HepG2 (cell line): Measurements from ENCODE around the gene THRA. TPM values are rescaled to one million over a fixed set of nuclear protein-coding genes. Genes with fewer than 3 reads are reported as not detected.

Experiments
- ADNP ChIP-seq: sonication (generic); formaldehyde crosslinking; IDR thresholded peaks from 2 replicates; pipeline ENCODE4 v1.4.0; 2020; ENCODE audit warnings: missing genetic modification reagents
- ARID5B ChIP-seq: IDR thresholded peaks from 2 replicates; pipeline ENCODE4 v1.4.0; 2020; ENCODE audit warnings: mild to moderate bottlenecking, missing genetic modification reagents
- HNF1B ChIP-seq: sonication (generic); formaldehyde crosslinking; IDR thresholded peaks from 2 replicates; pipeline ENCODE4 v1.5.1; 2020; ENCODE audit warnings: mild to moderate bottlenecking, moderate library complexity, missing genetic modification reagents
- KDM4B ChIP-seq: sonication (generic); formaldehyde crosslinking; IDR thresholded peaks from 2 replicates; pipeline ENCODE4 v1.4.0; 2020; ENCODE audit warnings: missing genetic modification reagents
- KLF12 ChIP-seq: sonication (generic); formaldehyde crosslinking; IDR thresholded peaks from 2 replicates; pipeline ENCODE4 v1.4.0; 2020; ENCODE audit warnings: missing genetic modification reagents, borderline replicate concordance
- KMT2A ChIP-seq: sonication (generic); formaldehyde crosslinking; IDR thresholded peaks from 2 replicates; pipeline ENCODE4 v1.4.0; 2020; ENCODE audit warnings: missing genetic modification reagents
- MEIS2 ChIP-seq: sonication (generic); formaldehyde crosslinking; IDR thresholded peaks from 2 replicates; pipeline ENCODE4 v1.9.0; 2021; ENCODE audit warnings: mild to moderate bottlenecking, missing genetic modification reagents
- NONO ChIP-seq, 2 experiments: fragments of 450-650 bp in 1 of 2; sonication (generic) in 1 of 2; formaldehyde crosslinking in 1 of 2; IDR thresholded peaks in 1 of 2; conservative IDR thresholded peaks in 1 of 2; 2 replicates each; pipeline versions ENCODE4 v1.6.1 to v1.8.0; 2017 to 2022; ENCODE audit warnings: mild to moderate bottlenecking in 1 of 2, missing genetic modification reagents in 1 of 2, moderate library complexity in 1 of 2
- NRL ChIP-seq: sonication (generic); formaldehyde crosslinking; IDR thresholded peaks from 2 replicates; pipeline ENCODE4 v1.5.0; 2020; ENCODE audit warnings: missing genetic modification reagents, mild to moderate bottlenecking, moderate library complexity, borderline replicate concordance
- SNAPC2 ChIP-seq: sonication (generic); formaldehyde crosslinking; IDR thresholded peaks from 2 replicates; pipeline ENCODE4 v1.8.1; 2022; ENCODE audit warnings: mild to moderate bottlenecking, missing genetic modification reagents
- SNAPC5 ChIP-seq: sonication (generic); formaldehyde crosslinking; IDR thresholded peaks from 2 replicates; pipeline ENCODE4 v1.8.1; 2023; ENCODE audit warnings: mild to moderate bottlenecking, missing genetic modification reagents, borderline replicate concordance
- STAG1 ChIP-seq: sonication (generic); formaldehyde crosslinking; IDR thresholded peaks from 2 replicates; pipeline ENCODE4 v1.4.0; 2020; ENCODE audit warnings: missing genetic modification reagents
- ZBTB1 ChIP-seq: sonication (generic); formaldehyde crosslinking; IDR thresholded peaks from 2 replicates; pipeline ENCODE4 v1.4.0; 2020; ENCODE audit warnings: missing genetic modification reagents, borderline replicate concordance
- ZFY ChIP-seq: sonication (generic); formaldehyde crosslinking; IDR thresholded peaks from 2 replicates; pipeline ENCODE4 v1.4.0; 2020; ENCODE audit warnings: missing genetic modification reagents
- ZNF136 ChIP-seq: sonication (generic); formaldehyde crosslinking; IDR thresholded peaks from 2 replicates; pipeline ENCODE4 v1.8.1; 2022; ENCODE audit warnings: low read depth, mild to moderate bottlenecking, moderate library complexity, missing genetic modification reagents
- ZNF160 ChIP-seq: sonication (generic); formaldehyde crosslinking; IDR thresholded peaks from 2 replicates; pipeline ENCODE4 v1.8.0; 2022; ENCODE audit warnings: mild to moderate bottlenecking, inconsistent platforms, missing genetic modification reagents
- ZNF547 ChIP-seq: sonication (generic); formaldehyde crosslinking; IDR thresholded peaks from 2 replicates; pipeline ENCODE4 v1.5.1; 2020; ENCODE audit warnings: mild to moderate bottlenecking, missing genetic modification reagents
- ZNF615 ChIP-seq: sonication (generic); formaldehyde crosslinking; IDR thresholded peaks from 2 replicates; pipeline ENCODE4 v1.5.0; 2020; ENCODE audit warnings: mild to moderate bottlenecking, missing genetic modification reagents, borderline replicate concordance
- ZSCAN29 ChIP-seq: sonication (generic); formaldehyde crosslinking; conservative IDR thresholded peaks from 2 replicates; pipeline ENCODE4 v1.4.0; 2020; ENCODE audit warnings: mild to moderate bottlenecking, missing genetic modification reagents
- polyA plus RNA-seq, 8 experiments: library from polyadenylated mRNA; depleted of rRNA in 3 of 8; stranded (reverse) in 7 of 8; unstranded in 1 of 8; fragments of >200 nt; fragmentation: Illumina TruSeq in 4 of 8; extraction: Trizol in 4 of 8; gene quantifications; 2 replicates each; pipeline versions ENCODE4 v1.2.1 to v1.2.3, GENCODE V29; 2011 to 2016; ENCODE audit warnings: low read depth in 4 of 8, missing spikeins in 1 of 8, mixed read lengths in 1 of 8; ENCODE audit not compliant: insufficient read depth in 1 of 8
- total RNA-seq, 5 experiments: library from RNA; depleted of rRNA; stranded (reverse); fragments of >200 nt; fragmentation: Illumina TruSeq; extraction: Trizol; gene quantifications; 2 replicates each; pipeline ENCODE4 v1.2.3, GENCODE V29; 2016; ENCODE audit warnings: low read depth in 1 of 5
- TF ChIP-seq, protein P1 (sequence below): IDR thresholded peaks from 2 replicates; pipeline ENCODE4 v1.6.1; 2012; ENCODE audit warnings: low read depth, low read length, improper control_type of control experiment
- TF ChIP-seq, protein P2 (sequence below): sonication (generic); formaldehyde crosslinking; IDR thresholded peaks from 2 replicates; pipeline ENCODE4 v1.4.0; 2020; ENCODE audit warnings: mild to moderate bottlenecking, missing genetic modification reagents

Gene THRA
- total and polyA plus RNA-seq, 2 of the 13 experiments (the other 11 are each of a cell fraction or from before 2014, with no cell fraction given): 8.0 to 9.9 TPM

DNA sequence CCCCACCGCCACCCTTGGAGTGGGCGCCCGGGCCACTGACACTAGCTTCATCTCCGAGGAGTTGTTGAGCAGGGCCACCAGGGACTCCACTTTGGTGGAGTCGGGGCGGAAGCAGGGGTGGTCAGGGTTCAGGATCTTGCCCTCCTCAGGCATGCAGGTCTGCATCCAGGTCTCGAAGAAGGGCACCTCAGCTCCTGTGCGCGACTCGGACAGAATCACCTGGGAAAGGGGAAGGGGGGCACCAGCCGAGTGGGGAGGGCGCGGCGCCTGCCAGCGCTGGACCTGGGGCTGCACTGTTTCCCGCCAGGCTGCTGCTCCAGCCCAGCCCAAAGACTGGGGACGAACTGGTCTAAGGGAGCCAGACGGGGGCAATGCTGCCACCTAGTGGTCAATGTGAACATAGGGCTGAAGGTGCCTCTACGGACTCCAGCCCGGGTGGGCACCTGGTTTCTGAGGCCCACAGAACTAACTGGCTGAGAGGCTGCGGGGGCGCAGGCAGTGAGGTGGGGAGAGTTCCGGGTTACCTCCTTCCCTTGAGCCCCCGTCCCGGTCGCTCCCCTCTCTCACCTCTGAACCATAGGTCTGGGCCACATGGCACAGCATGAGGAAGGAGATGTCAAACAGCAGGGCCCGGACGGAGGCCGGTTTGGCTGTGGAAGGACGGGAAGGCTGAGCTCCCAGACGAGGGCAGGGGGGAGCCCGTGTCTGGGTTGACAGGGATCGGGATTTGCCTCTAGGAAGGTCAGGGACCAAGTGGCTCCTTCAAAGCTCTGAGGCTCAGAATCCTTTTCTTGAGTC lies 35.8 kb upstream of the THRA start (continued):
- TF ChIP-seq, protein P1, sequence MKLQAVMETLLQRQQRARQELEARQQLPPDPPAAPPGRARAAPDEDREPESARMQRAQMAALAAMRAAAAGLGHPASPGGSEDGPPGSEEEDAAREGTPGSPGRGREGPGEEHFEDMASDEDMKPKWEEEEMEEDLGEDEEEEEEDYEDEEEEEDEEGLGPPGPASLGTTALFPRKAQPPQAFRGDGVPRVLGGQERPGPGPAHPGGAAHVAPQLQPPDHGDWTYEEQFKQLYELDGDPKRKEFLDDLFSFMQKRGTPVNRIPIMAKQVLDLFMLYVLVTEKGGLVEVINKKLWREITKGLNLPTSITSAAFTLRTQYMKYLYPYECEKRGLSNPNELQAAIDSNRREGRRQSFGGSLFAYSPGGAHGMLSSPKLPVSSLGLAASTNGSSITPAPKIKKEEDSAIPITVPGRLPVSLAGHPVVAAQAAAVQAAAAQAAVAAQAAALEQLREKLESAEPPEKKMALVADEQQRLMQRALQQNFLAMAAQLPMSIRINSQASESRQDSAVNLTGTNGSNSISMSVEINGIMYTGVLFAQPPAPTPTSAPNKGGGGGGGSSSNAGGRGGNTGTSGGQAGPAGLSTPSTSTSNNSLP: no peak
- TF ChIP-seq STAG1 (CRISPR knock-in tag): peak; percentile 84
- TF ChIP-seq ARID5B: no peak
- 0 out of 2 replicates have a peak, but pooled peaks have one; percentile 36 for TF ChIP-seq ZNF547
- TF ChIP-seq ZNF136 (CRISPR knock-in tag): no peak
- TF ChIP-seq ZBTB1: no peak
- no peak for TF ChIP-seq KMT2A (CRISPR knock-in tag)
- TF ChIP-seq HNF1B (CRISPR knock-in tag): peak; percentile 60; the same call in 1 of the 2 replicates
- no peak for TF ChIP-seq KDM4B
- no peak for TF ChIP-seq ZSCAN29 (CRISPR knock-in tag)
- peak; percentile 76; the same call in 1 of the 2 replicates for TF ChIP-seq NRL (CRISPR knock-in tag)
- TF ChIP-seq, protein P2, sequence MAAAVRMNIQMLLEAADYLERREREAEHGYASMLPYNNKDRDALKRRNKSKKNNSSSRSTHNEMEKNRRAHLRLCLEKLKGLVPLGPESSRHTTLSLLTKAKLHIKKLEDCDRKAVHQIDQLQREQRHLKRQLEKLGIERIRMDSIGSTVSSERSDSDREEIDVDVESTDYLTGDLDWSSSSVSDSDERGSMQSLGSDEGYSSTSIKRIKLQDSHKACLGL: 0 out of 2 replicates have a peak, but pooled peaks have one; percentile 58
- no peak for TF ChIP-seq ADNP (CRISPR knock-in tag)
- TF ChIP-seq ZNF160 (CRISPR knock-in tag): no peak
- TF ChIP-seq SNAPC5: no peak
- TF ChIP-seq ZFY (CRISPR knock-in tag): no peak
- no peak for TF ChIP-seq SNAPC2 (CRISPR knock-in tag)
- TF ChIP-seq KLF12 (CRISPR knock-in tag): no peak
- TF ChIP-seq MEIS2 (CRISPR knock-in tag): no peak; the same call in 1 of the 2 replicates
- TF ChIP-seq NONO (IDR thresholded peaks at IDR 0.05): no peak
- TF ChIP-seq NONO (CRISPR knock-in tag; conservative IDR thresholded peaks at IDR 0.05): no peak
- no peak for TF ChIP-seq ZNF615
